ENCODE data around the gene LIMCH1. TPM values are rescaled to one million over a fixed set of nuclear protein-coding genes. Genes with fewer than 3 reads are reported as not detected.

The LIMCH1 gene
- total RNA-seq, 1 experiment from 2014 or later: 10.4 TPM

- Histone ChIP-seq H3K79me2 (ENCODE audit: insufficient read depth, low read length) (no peaks in the 10 kb centered on the region), H3K4me2 (ENCODE audit: low read length) (no peak overlapping the region), H3K9me3 (ENCODE audit: control insufficient read depth in 1 of 2, insufficient read depth in 1 of 2, low read depth in 1 of 2, low read length in 2 of 2) (no peaks in the 10 kb centered on the region), H3K4me1 (ENCODE audit: control insufficient read depth in 1 of 2, insufficient read depth in 2 of 2, low read length in 2 of 2) (peaks cover 0 to 6% of the 10 kb centered on the region in 2 experiments; a peak in 1 of 4 replicates), H3K27me3 (ENCODE audit: insufficient read depth, low read length) (no peaks in the 10 kb centered on the region), H4K20me1 (ENCODE audit: insufficient read depth) (no peaks in the 10 kb centered on the region), H3K4me3 (replicated peaks in 1 of 2; ENCODE audit: low read depth in 1 of 2, low read length in 2 of 2) (no peak overlapping the region), H3K9me2 (ENCODE audit: insufficient read depth) (no peaks in the 10 kb centered on the region), H3K36me3 (ENCODE audit: control insufficient read depth in 1 of 2, insufficient read depth in 2 of 2, low read length in 2 of 2) (no peaks in the 10 kb centered on the region), H3K27ac (ENCODE audit: low read depth, low read length) (no peak overlapping the region), H2AFZ (ENCODE audit: low read depth, low read length, poor library complexity, severe bottlenecking) (no peak overlapping the region), H3K9ac (ENCODE audit: low read length) (no peak overlapping the region)
- RAD21 ChIA-PET (ENCODE audit: low non-redundant PET in 1 of 2, low total read pairs in 2 of 2, uncharacterized antibody in 2 of 2, unreplicated experiment in 2 of 2): no interaction called here
- no TSS peak for BruUV-seq (replicated peaks)
- TF ChIP-seq CEBPB (IDR thresholded peaks at IDR 0.05; ENCODE audit: low read depth) (no peak), MAX (IDR thresholded peaks at IDR 0.05) (no peak), SP1 (IDR thresholded peaks at IDR 0.05; ENCODE audit: low read depth) (no peak), JUND (IDR thresholded peaks at IDR 0.05) (no peak), SIN3A (IDR thresholded peaks at IDR 0.05; ENCODE audit: low read depth) (no peak), ELF1 (IDR thresholded peaks at IDR 0.05; ENCODE audit: borderline replicate concordance, low read depth) (no peak), TCF7L2 (IDR thresholded peaks at IDR 0.05; ENCODE audit: borderline replicate concordance, extremely low read depth, insufficient read depth, insufficient read length) (no peak), REST (IDR thresholded peaks at IDR 0.05; ENCODE audit: low read depth) (no peak), ZNF274 (IDR thresholded peaks at IDR 0.05; ENCODE audit: low read depth, low read length) (no peak), ZFX (IDR thresholded peaks at IDR 0.05) (no peak), POLR2A (IDR thresholded peaks at IDR 0.05; ENCODE audit: borderline replicate concordance, extremely low read depth, insufficient read depth, insufficient read length) (no peak), YY1 (IDR thresholded peaks at IDR 0.05; ENCODE audit: extremely low read depth, insufficient replicate concordance, low read depth, low read length) (no peak), EZH2 (IDR thresholded peaks at IDR 0.05) (no peak)
- TF ChIP-seq, protein P1, sequence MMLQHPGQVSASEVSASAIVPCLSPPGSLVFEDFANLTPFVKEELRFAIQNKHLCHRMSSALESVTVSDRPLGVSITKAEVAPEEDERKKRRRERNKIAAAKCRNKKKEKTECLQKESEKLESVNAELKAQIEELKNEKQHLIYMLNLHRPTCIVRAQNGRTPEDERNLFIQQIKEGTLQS (IDR thresholded peaks at IDR 0.05): no peak
- POLR2A ChIA-PET: no interaction called here
- ATAC-seq: no peak
- no peak for DNase-seq (ENCODE audit: low read depth, low spot score)
- CTCF ChIA-PET: no interaction called here
- intact Hi-C loops (cut with micrococcal nuclease): no loop called here
These were observed 23.8 kb upstream of the LIMCH1 start for GRCh38 chr4:41514169-41514568.
